GM18867 (cell line): Measurements from ENCODE around the gene ELK4.

ENCODE experiments used
- ATAC-seq: cut with Tn5 transposase; IDR thresholded peaks from one replicate; pipeline ENCODE4 v1.9.1; 2021; ENCODE audit warnings: mild to moderate bottlenecking, moderate library complexity; ENCODE audit not compliant: unreplicated experiment

ELK4 gene

GRCh38 chr1:205631768-205632668 lies at the start of gene ELK4:
Gene ELK4, minus strand, starts transcription at chr1:205632011. Its CDS starts 8,129 bp downstream, at chr1:205623882.
- ATAC-seq = peak; percentile 74

- no peak for ATAC-seq
Observed at GRCh38 chr1:205681364-205681763, 49.6 kb upstream of the ELK4 start.

GRCh38 chr1:205680073-205680851 lies 48.5 kb upstream of the ELK4 start, which contains the start of gene SLC45A3:
Gene SLC45A3, minus strand, starts transcription at chr1:205680509. Its CDS starts 15,853 bp downstream, at chr1:205664656.
- peak; percentile 58 for ATAC-seq

- no peak for ATAC-seq
Observed at GRCh38 chr1:205678286-205679111, 46.7 kb upstream of the ELK4 start.

GRCh38 chr1:205677167-205677566 lies 45.4 kb upstream of the ELK4 start:
- ATAC-seq = no peak

- no peak for ATAC-seq
Observed at GRCh38 chr1:205676597-205676996, 44.8 kb upstream of the ELK4 start.

- no peak for ATAC-seq
Observed at GRCh38 chr1:205676002-205676401, 44.2 kb upstream of the ELK4 start.

GRCh38 chr1:205675247-205675646 lies 43.4 kb upstream of the ELK4 start:
- ATAC-seq = no peak

- ATAC-seq = no peak
Observed at GRCh38 chr1:205672970-205673369, 41.2 kb upstream of the ELK4 start.

GRCh38 chr1:205672395-205672889 lies 40.6 kb upstream of the ELK4 start:
- no peak for ATAC-seq

- ATAC-seq = no peak
Observed at GRCh38 chr1:205670611-205671430, 39.0 kb upstream of the ELK4 start.

GRCh38 chr1:205670150-205670446 lies 38.3 kb upstream of the ELK4 start:
- no peak for ATAC-seq

- ATAC-seq = no peak
Observed at GRCh38 chr1:205669341-205670149, 37.7 kb upstream of the ELK4 start.

- no peak for ATAC-seq
Observed at GRCh38 chr1:205668951-205669340, 37.1 kb upstream of the ELK4 start.

- no peak for ATAC-seq
Observed at GRCh38 chr1:205667909-205668643, 36.3 kb upstream of the ELK4 start.

GRCh38 chr1:205666372-205667166 lies 34.8 kb upstream of the ELK4 start:
- no peak for ATAC-seq

GRCh38 chr1:205665201-205666045 lies 33.6 kb upstream of the ELK4 start:
- no peak for ATAC-seq
